C1 segment of cervical spinal cord (tissue), 14 donors: Measurements from ENCODE around the gene IREB2.
"Not testable (repeated sequence)": the region's sequence is repeated elsewhere in the genome, so short reads cannot be mapped to it uniquely, and the experiment has no call there.

Source experiments
- DNase-seq, 14 donors: peaks; one replicate each; lab custom pipeline; 2025; lab: John Stamatoyannopoulos, UW

IREB2 gene

DNA sequence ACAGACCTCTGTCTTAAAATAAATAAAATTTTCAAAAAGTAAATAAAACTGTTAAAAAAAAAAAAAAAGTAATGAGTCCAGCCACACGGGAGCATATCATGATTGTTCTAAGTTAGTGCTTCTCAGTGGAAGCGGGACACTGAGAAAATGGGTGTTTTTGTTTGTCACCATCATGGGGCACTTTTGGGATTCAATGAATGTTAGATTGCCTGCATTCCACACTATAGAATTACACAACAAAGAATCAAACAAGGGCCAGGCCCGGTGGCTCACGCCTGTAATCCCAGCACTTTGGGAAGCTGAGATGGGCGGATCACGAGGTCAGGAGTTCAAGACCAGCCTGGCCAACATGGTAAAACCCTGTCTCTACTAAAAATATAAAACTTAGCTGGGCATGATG is 3.3 kb upstream of the IREB2 start:
- DNase-seq, result not testable (repeated sequence)

DNA sequence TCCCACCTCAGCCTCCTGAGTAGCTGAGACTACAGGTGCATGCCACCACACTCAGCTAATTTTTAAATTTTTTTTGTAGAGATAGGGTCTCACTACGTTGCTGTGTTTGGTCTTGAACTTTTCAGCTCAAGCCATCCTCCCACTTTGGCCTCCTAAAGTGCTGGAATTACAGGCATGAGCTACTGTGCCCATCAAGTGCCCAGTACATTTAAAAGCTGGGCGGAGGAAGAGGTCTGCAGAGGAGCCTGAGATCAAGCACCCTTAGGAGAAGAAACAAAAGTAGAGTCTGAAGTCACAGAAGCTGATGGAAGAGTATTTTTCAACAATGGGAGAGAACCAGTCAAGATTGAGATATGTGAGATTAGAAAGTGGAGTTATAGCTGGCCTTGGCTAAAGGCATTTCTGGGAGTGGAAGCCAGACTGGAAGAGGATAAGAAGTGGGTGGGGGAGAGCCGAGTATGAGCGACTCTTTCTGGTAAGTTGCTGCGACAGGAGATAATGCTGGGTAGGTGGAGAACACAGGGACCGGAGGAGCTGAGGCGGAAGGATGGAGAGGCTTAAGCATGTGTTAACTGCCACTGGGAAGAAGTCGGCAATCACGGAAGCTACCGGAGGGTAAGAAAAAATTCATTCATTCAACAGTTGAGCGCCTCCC is 782 bp upstream of the IREB2 start:
- no peak for DNase-seq

DNA sequence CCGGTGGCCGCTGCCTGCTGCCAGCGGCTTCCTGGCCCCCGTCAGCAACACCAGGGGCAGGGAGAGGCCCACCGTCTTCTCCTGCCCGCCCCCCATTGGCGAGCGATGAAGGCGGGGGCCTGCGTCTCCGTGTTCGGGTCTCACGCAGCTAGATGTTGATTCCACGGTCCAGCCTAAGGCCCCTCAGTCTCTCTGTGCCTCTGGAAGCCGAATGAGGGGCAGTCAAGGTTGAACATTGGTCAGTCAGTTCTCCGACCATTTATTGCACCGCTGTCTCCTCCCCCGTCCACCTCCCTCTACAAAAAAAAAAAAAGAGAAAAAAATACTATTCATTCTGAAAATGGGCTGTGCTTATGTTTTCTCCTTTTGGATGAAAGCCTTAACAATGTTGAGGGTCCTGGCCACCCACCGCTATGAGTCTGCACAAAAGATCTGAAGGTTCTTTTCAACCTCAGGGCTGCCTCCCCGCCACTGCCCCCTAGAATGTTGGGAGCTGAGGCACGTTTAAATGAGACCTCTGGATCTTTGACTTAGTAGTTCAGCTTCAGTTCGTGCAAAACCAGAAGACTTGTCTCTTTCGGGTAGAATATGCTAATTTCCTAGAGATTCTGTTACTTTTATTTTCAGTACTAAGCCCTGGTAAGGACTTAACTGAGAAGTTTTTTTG is 736 bp downstream of the IREB2 start:
- peak in 3 of 14 donors; percentile 45 to 56 (median 54) for DNase-seq

DNA sequence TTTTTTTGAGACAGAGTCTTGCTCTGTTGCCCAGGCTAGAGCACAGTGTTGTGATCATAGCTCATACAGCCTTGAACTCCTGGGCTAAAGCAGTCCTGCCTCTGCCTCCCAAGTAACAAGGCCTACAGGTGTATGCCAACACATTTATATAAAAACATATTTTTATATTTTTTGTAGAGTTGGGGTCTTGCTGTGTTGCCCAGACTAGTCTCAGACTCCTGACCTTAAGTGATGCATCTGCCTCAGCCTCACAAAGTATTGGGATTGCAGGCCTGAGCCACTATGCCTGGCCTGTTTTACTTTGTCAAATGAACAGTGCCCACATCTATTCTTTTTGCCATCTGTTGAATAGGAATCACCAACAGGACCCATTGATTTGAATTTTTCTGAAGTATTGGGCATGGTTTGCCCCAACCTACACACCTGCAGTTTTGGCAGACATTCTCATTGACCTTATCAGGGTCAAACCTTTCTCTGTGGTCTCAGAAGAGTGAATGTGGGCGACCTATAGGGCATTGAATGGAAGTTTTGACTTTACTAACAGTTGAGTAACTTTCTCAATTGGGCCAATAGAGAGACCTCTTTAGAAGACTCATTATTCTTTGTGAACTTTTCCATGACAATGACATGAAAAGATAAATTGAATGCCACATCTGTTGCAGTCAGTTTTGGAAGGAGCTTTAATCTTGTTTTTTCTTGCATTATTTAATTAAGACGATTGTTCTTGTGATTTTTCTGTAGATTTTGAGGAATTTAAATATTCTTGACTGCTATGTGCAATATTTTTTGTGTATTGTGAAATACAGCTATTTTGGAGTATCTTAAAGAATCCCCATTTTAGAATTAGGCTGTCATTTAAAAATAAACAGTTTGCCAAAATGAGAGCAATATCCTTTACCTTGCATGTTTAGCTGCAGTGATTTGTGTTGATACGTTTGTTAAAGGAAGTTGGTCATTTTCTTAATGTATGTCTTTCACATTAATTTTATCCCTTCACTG is 2.7 kb downstream of the IREB2 start:
- DNase-seq, result no peak

DNA sequence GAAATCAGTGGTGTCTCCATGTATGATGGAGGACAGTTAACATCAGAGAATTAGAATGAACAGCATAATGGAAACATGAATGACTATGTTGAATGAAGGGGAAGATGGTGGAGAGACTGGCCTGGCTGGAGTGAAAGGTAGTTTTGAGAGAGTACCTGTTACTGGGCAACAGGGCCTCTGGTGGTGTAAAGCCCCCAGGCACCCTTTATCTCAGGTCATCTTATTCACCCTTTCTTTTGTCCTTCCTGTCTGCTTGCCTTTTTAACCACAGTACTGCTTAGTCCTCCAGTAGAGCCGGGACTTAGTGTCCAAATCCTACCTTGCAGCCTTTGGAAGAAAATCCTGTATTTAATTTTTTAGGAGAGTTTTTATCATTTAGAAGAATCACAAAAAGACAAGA is 6.2 kb downstream of the IREB2 start:
- DNase-seq, result no peak

DNA sequence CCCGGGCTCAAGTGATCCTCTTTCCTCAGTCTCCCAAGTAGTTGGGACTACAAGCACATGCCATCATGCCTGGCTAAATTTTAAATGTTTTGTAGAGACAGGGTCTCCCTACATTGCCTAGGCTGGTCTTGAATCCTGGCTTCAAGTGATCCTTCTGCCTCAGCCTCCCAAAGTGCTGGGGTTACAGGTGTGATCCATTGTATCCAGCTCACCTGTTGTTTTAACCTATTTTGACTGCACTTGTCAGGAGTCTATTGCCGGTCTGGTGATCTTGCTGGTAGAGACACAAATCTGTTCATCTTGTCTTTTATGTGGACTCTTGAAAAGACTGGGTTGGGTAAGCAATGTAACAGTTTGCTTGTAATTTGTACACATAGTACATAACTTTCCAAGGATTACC is 7.9 kb downstream of the IREB2 start:
- no peak for DNase-seq

DNA sequence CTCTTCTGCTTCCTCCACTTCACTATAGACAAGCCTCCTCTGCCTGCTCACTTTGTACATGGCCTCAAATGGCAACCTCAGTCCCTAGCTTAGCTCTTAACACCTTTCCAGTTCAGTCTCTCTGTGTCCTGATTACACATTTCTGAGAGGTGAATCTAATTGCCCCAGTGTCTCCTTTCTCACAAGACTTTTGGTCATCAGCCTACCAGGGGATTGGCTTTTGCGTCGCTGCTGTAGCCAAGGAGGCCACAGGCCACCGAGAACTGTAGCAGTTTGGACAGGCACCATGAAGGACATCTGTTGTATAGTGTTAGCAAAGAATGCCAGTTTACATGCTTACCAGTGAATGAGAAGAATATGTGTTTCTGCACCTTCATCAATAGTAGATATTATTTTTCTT is 8.5 kb downstream of the IREB2 start:
- peak in 1 of 14 donors; percentile 3 for DNase-seq

DNA sequence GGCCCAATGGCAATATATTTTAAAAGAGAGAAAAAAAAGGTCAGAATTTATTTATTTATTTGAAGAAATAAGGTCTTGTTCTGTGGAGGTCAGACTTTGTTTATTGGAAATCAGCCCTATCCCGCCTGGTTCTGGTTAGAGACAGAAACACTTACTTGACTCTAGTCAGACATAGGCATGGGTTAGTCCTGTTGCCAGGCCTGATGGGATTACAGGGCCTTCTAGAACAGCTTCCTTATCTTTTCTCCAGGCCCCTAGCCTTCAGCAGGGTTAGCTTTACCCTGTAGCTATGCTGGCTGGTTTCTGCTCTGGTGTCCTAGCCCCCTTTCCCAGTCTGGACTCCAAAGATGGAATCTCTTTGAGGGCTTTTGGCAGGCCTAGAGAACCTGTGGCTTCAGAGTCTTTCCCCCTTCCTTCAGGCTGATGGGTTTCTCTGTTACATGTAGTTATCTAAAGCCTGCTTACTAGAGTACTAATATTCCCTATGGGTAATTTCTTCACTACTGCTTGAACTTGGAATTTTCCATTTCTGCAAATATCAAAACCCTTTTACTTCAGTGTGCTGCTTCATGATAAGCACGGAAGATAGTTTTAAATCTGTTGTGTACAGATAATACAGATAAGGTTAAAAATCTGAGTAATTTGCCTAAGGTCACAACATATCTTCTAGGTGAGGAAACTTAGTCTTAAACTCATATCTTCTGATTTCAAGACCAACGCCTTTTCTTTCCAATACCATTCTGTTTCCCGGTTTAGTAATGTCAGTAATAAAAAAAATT is 10.6 kb downstream of the IREB2 start:
- DNase-seq, result no peak

DNA sequence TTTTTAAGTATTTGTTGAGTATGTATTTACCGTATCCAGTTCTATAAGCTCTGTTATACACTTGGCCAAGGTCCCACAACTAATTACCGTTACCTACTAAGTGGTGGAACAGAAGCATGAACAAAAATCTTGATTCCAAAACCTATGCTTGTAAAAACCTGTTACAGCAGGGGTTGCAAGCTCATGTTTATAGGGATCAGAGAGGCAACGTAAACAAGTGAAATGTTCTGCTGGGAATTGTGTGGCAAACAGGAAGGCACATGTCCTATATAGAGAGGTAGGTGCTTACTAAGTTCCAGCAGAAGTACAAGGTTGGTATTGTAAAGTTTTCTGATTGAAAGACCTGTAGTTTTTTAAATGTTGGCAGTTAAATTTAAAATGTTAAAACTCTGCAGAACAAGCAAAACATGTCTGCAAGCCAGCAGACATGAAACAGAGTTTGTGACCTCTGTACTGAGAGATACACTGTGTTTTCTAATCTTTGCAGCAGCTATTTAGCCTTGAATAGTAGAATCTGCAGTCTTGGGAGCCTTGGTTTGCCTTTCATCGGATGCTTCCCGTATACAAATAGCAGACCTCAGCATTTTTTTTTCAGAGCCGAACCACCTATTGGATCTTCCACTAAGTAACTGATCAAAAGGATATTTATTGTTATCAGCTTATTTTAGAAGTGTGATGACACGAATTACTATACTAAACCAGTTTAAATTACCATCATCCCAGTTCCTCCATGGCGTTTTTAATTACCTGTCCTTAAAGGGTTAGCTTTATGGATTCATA is 11.4 kb downstream of the IREB2 start:
- no peak for DNase-seq

DNA sequence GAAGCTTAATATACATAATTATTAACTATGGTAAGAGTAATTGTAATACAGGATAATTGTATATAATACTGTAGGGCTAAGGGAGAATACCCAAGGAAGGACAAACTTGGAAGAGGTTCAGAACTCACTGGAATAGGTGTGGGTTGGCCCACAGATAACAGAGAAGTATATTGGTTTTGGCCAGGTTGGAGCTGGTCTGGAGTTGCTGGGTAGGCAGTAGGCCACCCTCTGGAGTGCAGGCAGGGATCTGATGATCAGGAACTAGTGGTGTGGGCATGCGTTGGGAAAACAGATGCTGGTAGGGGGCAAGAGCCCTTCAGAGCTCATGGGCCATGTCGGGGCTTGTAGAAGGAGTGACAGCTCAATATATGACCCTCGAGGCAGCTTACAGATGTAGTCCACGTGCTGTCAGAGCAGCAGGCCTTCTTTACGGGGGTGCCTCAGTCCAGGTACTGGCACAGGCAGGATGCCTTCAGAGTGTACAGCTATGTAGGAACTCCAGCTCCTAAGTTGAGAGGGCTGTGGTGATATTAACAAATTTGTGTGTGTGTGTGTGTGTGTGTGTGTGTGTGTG is 12.4 kb downstream of the IREB2 start:
- no peak for DNase-seq

DNA sequence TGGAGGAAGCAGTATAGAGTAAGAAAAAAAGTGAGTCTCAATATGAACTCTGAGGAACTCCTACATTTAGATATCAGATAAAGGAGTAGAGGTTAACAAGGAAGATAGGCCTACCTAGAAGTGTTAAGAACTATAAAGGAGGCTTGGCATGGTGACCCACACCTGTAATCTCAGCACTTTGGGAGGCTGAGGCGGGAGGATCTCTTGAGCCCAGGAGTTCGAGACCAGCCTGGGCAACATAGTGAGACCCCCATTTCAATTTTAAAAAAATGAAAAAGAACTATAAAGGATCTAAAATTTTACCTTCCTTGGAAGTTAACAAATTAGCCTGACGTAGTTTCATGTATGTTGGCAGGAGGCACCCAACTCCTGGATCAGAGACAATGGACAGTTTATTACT is 14.5 kb downstream of the IREB2 start:
- no peak for DNase-seq

DNA sequence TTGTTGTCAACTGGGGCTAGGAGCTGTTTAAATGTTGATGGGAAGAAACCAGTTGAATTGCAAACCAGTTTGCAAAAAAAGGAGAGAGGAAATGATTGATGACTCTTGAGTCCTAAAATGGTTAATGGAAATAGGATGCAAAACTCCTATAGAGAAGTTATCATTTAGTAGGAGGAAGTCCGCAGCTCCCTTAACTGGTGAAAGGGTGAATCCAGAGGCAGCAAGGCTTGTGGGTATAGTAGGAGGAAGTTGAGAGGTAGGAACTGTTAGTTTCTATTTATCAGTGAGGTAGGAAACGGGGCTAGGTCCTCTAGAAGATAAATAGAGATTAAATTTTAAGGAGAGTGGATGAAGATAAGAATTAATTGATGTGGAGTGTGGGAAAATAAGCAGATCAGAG is 15.4 kb downstream of the IREB2 start:
- no peak for DNase-seq

DNA sequence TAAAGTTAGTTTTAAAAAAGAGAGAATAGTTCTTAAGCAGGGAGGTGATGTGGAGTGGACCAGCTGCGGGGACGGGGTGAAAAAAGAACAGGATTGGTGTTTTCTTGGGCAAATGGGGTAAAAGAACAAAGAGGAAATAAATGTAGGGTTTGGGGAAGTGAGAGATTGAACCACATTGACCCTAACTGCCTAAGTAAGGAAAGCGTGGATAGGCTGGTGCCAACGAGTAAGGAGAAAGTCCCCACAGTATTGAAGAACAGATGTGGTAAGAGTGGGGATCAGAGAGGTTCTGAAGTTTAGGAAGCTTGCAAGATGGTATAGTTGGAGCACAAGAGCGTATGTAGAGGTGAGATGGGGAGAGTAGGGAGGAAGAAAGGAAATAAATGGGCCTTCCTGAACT is 17.0 kb downstream of the IREB2 start:
- DNase-seq, result no peak

DNA sequence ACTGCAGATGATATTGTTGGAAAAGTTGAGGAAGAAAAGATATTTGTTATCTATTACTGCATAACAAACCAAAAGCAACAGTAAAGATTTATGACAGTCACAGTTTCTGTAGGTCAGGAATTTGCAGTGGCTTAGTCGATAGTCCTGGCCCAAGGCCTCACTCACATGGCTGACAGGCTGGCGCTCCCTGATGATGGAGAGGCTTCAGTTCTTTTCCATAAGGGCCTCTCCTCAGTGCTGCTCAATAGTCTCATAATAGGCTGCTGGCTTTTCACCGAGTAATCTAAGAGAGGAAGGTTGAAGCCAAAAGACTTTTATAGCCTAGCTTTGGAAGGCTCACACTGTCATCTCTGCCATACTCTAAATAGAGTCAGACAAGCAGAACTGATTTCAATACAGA is 17.7 kb downstream of the IREB2 start:
- DNase-seq, result no peak

DNA sequence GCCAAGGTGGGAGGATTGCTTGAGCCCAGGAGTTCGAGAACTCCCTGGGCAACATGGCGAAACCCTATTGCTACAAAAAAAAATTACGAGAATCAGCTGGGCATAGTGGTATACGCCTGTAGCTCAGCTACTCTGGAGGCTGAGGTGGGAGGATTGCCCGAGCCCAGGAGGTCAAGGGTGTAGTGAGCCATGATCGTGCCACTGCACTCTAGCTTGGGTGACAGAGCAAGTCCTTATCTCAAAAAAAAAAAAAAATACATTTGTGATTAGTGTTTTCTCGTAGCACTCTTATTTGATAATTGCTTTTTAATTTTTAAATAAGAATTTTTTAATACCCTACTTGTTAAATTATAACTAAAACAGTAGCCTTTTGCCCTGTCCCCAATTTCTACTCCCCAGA is 18.4 kb downstream of the IREB2 start:
- DNase-seq, result no peak

DNA sequence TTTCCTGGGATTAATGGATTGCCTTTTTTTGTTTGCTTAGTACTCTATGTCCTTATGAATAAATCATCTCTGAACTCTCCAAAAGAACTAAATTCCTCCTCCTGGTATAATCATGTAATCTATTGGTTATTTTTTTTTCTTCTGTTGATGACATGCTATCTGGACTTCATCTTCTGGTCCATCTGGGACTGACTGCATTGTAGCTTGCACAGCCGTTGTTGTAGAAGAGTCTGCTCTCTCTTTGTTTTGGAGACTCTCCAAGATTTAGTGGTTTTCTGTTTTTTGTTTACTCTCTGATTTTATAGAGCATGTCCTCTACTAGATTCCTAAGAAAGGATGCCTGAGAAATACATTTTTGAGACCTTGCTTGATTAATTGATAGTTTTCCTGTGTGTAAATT is 19.1 kb downstream of the IREB2 start:
- no peak for DNase-seq

DNA sequence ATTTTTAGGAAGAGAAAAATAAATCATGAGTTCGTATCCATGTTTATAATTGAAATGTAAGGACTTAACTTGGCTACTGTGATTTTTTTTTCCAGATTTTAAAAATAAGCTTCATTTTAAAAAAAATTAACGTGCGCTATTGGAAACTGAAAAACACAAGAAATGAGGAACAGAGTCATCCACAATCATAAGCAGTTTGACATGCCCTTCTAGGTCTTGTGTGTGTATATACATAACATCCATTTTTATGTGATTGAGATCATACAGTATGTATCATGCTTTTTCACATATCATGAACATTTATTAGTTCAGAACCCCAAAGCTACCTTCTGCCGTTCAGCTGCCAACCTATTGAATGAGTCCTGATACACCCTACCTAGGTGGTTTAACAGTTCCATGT is 22.7 kb downstream of the IREB2 start:
- DNase-seq, result no peak

DNA sequence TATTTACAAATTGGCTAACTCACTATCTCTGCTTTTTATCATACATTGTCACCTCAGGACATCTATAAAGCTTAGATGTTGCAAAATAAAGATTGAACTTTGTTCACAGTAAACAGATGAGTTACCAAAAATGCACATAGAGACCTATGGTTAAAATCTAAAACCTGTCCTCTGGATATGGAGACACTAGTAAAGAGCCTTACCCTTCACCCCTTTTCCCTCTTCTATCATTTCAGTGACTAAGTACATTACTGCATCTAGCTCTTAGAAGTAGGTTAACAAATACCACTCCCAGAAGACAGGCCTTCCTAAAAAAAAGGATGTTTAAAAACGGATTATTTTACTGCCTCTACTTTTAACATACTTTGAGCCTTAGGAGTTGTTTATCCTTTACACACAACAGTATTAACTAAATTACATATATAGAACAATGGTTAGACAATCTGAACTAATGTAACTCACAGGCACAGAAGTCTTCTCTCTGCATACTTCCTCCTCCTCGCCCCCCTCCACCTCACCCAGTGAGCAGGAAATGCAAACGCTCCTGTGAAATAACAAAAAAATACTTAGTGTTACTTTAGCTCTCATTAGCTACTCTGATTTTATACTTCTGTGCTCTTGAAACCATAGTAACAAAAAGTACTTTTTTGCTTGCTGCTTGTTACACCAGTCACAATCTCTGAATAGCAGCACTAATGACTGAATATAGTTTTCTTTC is 23.3 kb downstream of the IREB2 start:
- DNase-seq, result no peak

DNA sequence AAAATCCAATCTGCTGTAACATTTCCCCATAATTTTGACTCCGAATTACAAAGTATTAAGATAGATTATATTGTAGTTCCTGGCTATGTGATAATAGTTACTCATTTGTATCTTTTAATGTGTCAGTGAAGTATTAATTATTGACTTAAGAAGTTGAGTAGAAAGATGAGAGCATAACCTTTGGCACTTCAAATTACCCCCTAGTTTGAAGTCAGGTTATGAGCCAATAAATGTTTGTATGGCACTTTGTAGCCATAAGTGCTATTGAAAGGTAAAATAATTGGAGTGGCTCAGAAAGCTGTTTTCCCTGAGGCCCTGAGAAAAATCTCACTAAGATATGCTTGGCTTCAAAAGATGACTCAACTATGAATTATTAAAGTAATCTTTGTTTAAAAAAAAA is 31.0 kb downstream of the IREB2 start:
- no peak for DNase-seq

DNA sequence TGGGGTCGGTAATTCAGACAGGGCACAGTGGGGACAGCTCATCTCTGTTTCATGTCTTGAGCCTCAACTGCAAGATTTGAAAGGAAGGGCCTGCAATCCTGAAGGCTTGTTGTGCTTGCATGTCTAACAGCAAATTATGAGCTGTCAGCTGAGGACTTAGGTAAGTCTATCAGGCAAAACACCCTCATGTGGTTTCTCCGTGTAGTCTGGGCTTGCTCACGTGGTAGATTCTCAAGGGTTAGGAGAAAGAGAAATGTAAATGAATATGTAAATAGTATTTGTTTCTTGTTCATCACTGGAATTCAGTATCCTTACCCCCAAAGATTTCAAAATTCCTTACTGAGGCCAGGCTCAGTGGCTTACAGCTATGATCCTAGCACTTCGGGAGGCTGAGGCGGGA is 39.3 kb downstream of the IREB2 start:
- no peak for DNase-seq
